T-helper 1 cell treated with Interleukin-12 subunit alpha and Interleukin-12 subunit beta and Interleukin-4 antibody, amounts not matched to agents 30 μg/mL and 1 μg/mL, for 36 hours (primary cell): ENCODE measurements around the gene ABTB2.

Source experiments
- H3K27ac Mint-ChIP-seq: one replicate; pipeline ENCODE4 v1.8.0; 2021; ENCODE audit warnings: mild to moderate bottlenecking, mixed read lengths
- H3K27me3 Mint-ChIP-seq: one replicate; pipeline ENCODE4 v1.8.0; 2021; ENCODE audit warnings: low read depth, mixed read lengths
- H3K36me3 Mint-ChIP-seq: one replicate; pipeline ENCODE4 v1.8.0; 2021; ENCODE audit warnings: low read depth, mixed read lengths
- H3K4me1 Mint-ChIP-seq: one replicate; pipeline ENCODE4 v1.8.0; 2021; ENCODE audit warnings: low read depth, mixed read lengths
- H3K4me3 Mint-ChIP-seq: one replicate; pipeline ENCODE4 v1.8.0; 2021; ENCODE audit warnings: mild to moderate bottlenecking, moderate library complexity, mixed read lengths
- H3K9me3 Mint-ChIP-seq: one replicate; pipeline ENCODE4 v1.8.0; 2021; ENCODE audit warnings: mixed read lengths

The ABTB2 gene

DNA sequence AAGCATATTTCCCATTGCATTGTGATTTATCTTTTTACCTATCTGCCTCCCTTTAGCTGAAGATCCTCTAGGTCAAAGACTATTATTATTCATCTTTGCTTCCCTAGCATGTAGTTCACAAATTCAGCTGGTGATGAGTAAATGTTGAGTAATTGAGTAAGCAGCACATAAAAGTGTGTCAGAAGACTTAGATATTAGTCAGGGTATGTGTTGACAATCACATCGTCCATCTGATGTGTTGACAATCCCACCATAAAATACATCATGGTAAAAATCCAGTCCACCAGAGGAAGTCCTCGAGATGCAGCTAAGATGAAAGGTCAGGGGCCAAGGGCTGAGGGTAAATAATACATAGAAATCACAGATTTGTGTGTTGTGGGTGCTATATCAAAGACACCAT, 22.9 kb upstream of the ABTB2 start:
- Mint-ChIP-seq H3K27me3 (peaks cover 9% of the 10 kb centered on the region), H3K4me1 (no peaks in the 10 kb centered on the region), H3K27ac (no peak overlapping the region), H3K36me3 (peaks cover 2% of the 10 kb centered on the region), H3K9me3 (peaks cover 17% of the 10 kb centered on the region), H3K4me3 (no peak overlapping the region)

DNA sequence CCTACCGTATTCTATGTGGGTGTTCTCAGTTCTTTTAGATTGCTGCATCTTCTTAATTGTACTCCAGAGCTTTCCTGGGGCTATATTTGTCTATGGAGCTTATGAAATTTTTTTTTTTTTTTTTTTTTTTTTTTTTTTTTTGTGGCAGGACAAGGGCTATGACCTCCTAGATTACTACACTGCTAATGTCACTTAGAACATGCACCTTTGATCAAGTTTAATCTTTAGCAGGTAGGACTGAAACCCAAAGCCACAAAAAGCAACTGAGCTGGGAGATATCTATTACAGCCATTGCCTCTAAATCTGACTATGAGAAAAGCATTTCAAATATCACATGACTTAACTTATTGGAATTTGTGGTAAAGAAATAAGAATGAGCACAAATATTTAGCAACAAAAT, 21.7 kb upstream of the ABTB2 start:
- Mint-ChIP-seq H3K4me3 (no peak overlapping the region), H3K36me3 (peaks cover 2% of the 10 kb centered on the region), H3K9me3 (peaks cover 27% of the 10 kb centered on the region), H3K4me1 (no peaks in the 10 kb centered on the region), H3K27ac (no peak overlapping the region), H3K27me3 (peaks cover 9% of the 10 kb centered on the region)

DNA sequence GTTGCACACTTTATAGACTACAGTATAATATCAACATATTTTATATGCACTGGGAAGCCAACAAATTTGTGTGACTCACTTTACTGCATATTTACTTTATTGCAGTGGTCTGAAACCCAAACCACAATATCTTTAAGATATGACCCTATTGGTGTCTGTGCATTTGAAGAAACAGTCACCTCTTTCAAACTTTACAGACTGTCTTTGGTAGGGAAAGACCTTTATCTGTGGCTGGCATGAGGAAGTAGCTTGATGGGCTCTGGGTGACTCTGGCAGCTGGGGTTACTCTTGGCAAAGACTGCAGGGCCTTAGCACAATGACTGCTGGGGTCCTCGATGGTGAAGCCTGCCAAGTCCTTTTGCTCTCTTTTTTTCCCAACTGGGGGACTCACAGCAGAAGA, 21.3 kb upstream of the ABTB2 start:
- peaks cover 2% of the 10 kb centered on the region for H3K36me3 Mint-ChIP-seq
- H3K4me3 Mint-ChIP-seq, result no peak overlapping the region
- H3K27ac Mint-ChIP-seq, result no peak overlapping the region
- H3K27me3 Mint-ChIP-seq, result peaks cover 9% of the 10 kb centered on the region
- no peaks in the 10 kb centered on the region for H3K4me1 Mint-ChIP-seq
- H3K9me3 Mint-ChIP-seq, result peaks cover 31% of the 10 kb centered on the region

DNA sequence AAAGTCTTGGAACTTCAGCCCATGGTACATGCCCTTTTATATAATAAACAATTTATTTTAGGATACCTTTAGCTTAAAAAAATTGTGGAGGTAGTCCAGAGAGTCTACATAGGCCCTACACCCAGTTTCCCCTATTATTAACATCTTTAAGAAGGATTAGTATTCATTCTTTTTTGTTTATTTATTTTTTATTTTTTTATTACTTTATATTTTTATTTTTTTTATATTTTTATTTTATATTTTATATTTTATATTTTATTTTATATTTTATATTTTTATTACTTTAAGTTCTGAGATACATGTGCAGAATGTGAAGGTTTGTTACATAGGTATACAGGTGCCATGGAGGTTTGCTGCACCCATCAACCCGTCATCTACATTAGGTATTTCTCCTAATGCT, 15.9 kb upstream of the ABTB2 start:
- Mint-ChIP-seq H3K27me3 (peaks cover 9% of the 10 kb centered on the region), H3K4me3 (no peak overlapping the region), H3K4me1 (no peaks in the 10 kb centered on the region), H3K36me3 (no peaks in the 10 kb centered on the region), H3K27ac (no peak overlapping the region), H3K9me3 (peaks cover 32% of the 10 kb centered on the region)

DNA sequence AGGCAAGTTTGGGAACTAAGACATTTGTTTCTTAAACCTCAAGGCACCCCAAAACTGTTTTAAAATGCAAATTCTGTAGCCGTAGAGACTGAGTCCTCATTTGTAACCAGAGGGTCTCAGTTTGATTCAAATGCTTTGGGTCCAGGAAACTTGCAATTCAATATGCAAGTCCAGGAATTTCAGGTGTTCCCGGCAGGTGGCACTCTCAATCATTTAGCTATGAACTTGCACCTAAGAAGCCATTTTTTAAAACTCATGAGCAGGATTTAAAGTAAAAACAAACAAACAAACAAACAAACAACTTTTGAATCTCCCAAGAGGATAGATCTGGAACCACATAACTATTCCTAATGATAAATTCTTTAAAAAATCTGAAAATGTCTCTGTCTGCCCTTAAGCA, 8.7 kb upstream of the ABTB2 start:
- Mint-ChIP-seq H3K9me3 (no peaks in the 10 kb centered on the region), H3K4me1 (peaks cover 11% of the 10 kb centered on the region), H3K27ac (no peak overlapping the region)

DNA sequence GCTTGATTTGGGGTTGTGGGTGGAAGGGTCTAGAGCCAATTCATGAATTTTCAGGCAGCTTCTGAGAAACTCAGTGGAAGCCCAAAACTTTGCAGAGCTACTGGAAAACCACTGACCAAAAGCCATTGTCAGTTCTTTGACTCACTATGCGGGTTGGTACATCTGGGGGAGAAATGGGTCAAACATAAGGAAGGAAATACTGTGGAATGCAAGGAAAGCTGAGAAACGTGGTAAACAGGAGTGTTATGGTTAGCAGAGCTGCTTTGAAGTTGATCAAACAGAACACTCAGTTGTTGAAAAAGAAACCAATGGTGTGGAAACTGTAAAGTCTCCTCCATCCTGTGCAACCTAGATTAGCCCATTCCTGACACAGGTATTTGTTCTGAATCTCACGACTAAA, 6.3 kb upstream of the ABTB2 start:
- Mint-ChIP-seq H3K4me3 (no peak overlapping the region), H3K27me3 (peaks cover 35% of the 10 kb centered on the region), H3K9me3 (no peaks in the 10 kb centered on the region), H3K4me1 (peaks cover 13% of the 10 kb centered on the region), H3K36me3 (no peaks in the 10 kb centered on the region), H3K27ac (no peak overlapping the region)

More for the DNA sequence above, 8.7 kb upstream of the ABTB2 start:
- peaks cover 18% of the 10 kb centered on the region for H3K27me3 Mint-ChIP-seq
- H3K4me3 Mint-ChIP-seq, result no peak overlapping the region
- H3K36me3 Mint-ChIP-seq, result no peaks in the 10 kb centered on the region

DNA sequence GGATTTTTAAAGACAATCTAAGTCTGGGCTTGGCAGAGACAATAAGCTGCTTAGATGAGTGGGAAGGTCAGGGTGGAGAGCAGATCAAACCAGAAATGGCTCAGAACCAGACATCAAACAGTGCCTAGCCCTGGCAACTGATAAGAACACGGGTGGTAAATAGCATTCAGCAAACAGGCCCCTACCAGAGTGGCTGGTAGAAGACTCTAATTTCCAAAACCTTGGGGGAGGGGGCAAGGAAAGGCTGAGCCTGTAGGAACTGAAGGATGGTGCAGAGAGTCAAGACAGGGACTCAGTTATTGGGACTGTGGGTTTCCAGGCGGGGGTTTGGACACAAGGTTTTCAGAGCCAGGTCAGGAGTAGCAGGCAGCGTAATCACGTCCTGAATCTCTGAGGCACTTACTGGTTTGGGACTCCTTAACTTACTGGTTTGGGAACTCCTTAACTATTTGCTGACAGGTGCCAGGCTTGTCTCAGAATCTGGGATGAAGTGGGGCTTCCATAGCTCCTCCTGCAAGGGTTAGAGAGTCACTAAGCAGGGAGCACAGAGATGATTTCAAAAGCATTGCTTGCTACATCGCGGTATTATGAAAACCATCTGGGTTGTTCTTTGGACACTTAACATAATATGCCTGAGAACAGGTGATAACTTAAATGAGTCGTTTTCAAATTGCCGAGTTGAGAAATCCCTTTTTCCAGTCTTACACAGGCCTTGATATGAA, 5.7 kb upstream of the ABTB2 start:
- no peak overlapping the region for H3K27ac Mint-ChIP-seq
- no peaks in the 10 kb centered on the region for H3K36me3 Mint-ChIP-seq
- H3K4me1 Mint-ChIP-seq, result peaks cover 16% of the 10 kb centered on the region
- peaks cover 30% of the 10 kb centered on the region for H3K27me3 Mint-ChIP-seq
- no peak overlapping the region for H3K4me3 Mint-ChIP-seq
- H3K9me3 Mint-ChIP-seq, result no peaks in the 10 kb centered on the region

DNA sequence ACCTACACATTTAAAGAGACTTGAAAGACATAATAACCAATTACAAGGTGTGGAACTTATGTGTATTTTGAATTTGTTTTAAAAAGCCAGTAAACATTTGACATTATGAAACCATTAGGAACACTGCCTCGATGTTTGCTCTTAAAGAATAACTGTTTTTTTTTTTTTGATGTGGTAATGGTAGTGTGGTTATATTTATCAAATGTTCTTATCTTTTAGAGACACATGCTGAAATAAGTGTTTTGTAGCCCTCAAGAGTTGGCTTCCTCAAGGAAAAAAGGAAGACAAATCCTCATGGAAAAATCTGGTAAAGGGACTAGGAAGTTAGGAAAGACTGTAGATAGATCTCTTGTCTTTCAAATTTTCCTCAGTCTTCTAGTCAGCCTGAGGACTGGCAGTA, 2.2 kb upstream of the ABTB2 start:
- H3K4me1 Mint-ChIP-seq, result peaks cover 28% of the 10 kb centered on the region
- H3K9me3 Mint-ChIP-seq, result no peaks in the 10 kb centered on the region
- no peak overlapping the region for H3K4me3 Mint-ChIP-seq
- H3K36me3 Mint-ChIP-seq, result peaks cover under 1% of the 10 kb centered on the region
- H3K27me3 Mint-ChIP-seq, result peaks cover 38% of the 10 kb centered on the region
- H3K27ac Mint-ChIP-seq, result no peak overlapping the region

DNA sequence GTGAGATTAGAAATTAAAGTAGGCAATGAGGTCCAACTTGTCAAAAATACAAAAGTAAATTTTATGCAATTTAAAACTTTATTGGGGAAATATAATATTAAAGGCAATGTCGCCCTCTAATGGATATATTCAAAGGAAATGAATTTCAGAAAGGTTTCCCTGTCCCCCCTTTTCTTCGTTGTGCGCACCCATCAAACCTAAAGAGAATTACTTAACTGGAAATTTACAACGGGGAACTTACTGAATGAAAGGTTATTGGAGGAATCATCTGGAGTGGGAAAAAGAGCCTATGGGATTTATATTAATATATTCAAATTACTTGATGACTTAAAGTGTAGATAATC, 1.7 kb upstream of the ABTB2 start:
- Mint-ChIP-seq H3K4me1 (peaks cover 33% of the 10 kb centered on the region), H3K27ac (no peak overlapping the region), H3K36me3 (peaks cover 6% of the 10 kb centered on the region), H3K27me3 (peaks cover 43% of the 10 kb centered on the region), H3K9me3 (no peaks in the 10 kb centered on the region), H3K4me3 (peak overlapping the region; percentile 85)

DNA sequence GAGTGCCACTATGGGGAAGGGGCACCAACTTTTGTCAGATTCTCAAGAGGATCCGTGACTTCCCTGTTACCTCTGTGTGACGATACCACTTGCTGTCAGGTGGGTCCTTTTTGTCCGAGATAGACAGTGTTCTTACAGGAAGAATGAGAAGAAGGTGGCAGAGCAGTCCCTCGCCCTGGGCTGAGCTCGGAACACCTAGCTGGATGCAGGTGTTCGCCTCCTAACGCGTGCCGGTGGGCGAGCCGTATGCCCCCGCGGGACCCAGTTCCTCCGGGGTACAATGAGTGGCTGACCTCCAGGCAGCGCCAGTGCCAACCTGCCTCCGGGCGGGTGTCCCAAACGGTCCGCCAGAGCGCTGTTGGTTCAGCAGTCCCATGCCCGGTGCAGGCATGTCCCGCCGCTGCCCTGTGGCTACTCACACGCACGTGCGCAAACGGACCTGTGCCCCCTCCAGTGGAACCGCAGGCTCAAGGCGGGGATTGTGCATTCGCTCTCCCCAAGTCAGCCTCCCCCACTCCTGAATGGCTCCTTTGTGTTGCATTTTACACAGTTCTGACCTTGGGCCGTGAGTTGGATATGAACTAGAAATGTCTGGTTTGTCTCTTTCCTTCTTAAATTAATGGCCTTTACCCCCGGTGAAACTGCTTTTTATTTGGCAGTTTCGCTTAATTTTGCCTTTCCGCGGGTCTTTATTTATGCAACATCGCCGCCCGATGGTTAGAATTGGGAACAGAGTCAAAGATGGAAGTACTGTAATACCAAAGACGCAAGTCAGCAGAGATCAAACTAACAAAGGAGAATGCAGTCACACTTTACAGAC, 1.1 kb upstream of the ABTB2 start:
- H3K4me3 Mint-ChIP-seq, result peak overlapping the region; percentile 85
- H3K27ac Mint-ChIP-seq, result peak overlapping the region; percentile 81
- no peaks in the 10 kb centered on the region for H3K9me3 Mint-ChIP-seq
- H3K36me3 Mint-ChIP-seq, result peaks cover 7% of the 10 kb centered on the region
- peaks cover 31% of the 10 kb centered on the region for H3K4me1 Mint-ChIP-seq
- peaks cover 43% of the 10 kb centered on the region for H3K27me3 Mint-ChIP-seq

DNA sequence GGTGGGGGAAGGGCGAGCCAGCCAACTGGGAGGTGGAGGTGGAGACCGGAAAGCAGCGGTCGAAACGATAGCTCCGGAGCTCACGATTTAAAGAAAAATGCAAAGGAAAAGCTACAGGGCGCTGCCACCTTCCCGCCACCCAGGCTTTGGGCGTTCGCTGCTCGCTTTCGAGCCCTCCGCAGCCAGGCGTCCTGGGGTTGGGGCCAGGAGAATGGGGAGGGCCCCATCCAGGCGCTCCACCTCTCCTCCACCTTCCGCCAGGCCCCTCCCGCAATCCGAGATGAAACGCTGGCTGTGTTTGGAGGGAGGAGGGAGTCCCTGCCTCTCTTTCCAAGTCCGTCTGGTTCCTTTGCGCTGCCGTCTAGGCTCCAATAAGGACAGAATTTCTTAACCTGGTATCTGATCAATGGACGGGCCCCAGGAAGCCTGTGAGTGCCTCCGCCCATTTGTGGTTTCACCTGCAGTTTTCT, 483 bp upstream of the ABTB2 start:
- Mint-ChIP-seq H3K27me3 (peaks cover 44% of the 10 kb centered on the region), H3K4me3 (peak overlapping the region; percentile 85), H3K4me1 (peaks cover 28% of the 10 kb centered on the region), H3K36me3 (peaks cover 7% of the 10 kb centered on the region), H3K27ac (peak overlapping the region; percentile 81), H3K9me3 (no peaks in the 10 kb centered on the region)

DNA sequence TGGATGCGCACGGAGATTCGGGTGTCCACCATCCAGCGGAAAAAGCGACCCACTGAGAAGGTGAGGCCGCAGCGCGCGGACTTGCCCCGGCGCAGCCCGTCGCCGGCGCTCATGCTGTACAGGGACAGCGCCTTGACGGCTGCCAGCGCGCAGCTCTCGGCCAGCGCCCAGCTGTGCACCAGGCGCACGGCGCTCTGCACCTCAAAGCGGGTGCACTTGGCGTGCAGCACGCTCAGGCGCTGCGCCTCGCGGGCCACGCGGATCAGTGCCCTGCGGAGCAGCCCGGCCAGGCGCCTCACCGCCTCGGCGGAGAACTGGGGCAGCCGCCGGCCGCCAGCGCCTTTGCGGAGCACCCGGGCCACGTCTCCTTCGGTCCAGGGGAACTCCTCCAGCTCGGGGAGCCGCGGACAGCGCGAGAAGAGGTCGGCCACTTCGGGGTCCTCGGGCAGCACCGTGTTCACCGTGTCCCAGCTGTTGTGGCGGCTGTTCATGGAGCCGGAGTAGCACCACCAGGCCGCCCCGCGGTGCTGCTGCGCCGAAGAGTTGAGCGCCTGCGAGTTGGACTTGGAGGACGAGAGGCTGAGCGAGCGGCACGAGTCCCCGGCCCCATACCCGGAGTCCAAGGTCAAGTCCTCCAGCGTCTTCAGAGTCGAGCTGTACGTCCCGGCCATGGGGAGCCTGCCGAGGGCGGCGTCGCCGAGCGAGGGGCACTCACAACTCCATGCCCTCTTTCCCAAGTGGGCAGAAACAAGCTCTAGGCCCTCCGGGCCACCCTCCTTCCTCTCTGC, 703 bp downstream of the ABTB2 start:
- Mint-ChIP-seq H3K27me3 (peaks cover 48% of the 10 kb centered on the region), H3K36me3 (peaks cover 7% of the 10 kb centered on the region), H3K4me3 (peak overlapping the region; percentile 85), H3K27ac (no peak overlapping the region), H3K9me3 (no peaks in the 10 kb centered on the region), H3K4me1 (peaks cover 26% of the 10 kb centered on the region)

DNA sequence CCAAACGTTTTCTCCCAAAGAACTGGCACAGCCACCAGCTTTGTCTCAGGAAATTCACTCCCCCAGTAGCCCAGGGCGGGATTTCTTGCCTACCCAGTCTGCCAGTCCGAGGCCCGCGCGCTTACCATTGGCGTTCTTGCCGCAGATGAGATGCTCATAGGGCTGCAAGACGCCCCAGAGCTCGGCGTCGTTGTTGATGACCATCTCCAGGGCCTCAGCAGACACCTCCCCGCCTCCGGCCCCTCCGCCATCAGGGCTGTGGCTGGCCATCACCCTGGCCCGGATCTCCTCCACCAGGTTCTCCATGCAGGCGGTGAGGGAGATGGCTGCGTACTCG, 1.3 kb downstream of the ABTB2 start:
- H3K36me3 Mint-ChIP-seq, result peaks cover 7% of the 10 kb centered on the region
- peaks cover 27% of the 10 kb centered on the region for H3K4me1 Mint-ChIP-seq
- peak overlapping the region; percentile 78 for H3K4me3 Mint-ChIP-seq
- H3K9me3 Mint-ChIP-seq, result no peaks in the 10 kb centered on the region
- no peak overlapping the region for H3K27ac Mint-ChIP-seq
- H3K27me3 Mint-ChIP-seq, result peaks cover 48% of the 10 kb centered on the region

DNA sequence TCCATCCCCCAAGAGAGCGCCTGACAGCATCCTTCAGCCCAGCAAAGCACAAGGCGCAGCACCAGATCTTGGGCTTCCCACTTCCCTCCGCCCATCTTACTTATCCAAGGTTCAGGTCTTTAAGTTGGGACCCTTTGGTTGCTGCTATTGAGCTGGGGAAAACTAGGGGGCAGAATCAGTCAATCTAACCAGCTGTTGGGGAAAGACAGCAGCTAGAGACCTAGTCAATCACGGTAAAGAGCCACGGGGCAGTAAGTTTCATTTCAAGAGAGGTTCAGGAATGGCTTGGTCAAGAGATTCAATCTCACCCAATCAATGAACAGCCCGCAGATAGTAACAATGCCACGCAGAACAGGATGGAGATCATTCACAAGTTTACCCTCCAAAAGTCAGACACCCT, 1.7 kb downstream of the ABTB2 start:
- Mint-ChIP-seq H3K27ac (no peak overlapping the region), H3K36me3 (peaks cover 7% of the 10 kb centered on the region), H3K27me3 (peaks cover 45% of the 10 kb centered on the region), H3K4me3 (peak overlapping the region; percentile 78), H3K4me1 (peaks cover 30% of the 10 kb centered on the region), H3K9me3 (no peaks in the 10 kb centered on the region)
